Measurements from ENCODE around the gene NLRP5.
"Not testable (repeated sequence)": the region's sequence is repeated elsewhere in the genome, so short reads cannot be mapped to it uniquely, and the experiment has no call there.

NLRP5 gene

DNA sequence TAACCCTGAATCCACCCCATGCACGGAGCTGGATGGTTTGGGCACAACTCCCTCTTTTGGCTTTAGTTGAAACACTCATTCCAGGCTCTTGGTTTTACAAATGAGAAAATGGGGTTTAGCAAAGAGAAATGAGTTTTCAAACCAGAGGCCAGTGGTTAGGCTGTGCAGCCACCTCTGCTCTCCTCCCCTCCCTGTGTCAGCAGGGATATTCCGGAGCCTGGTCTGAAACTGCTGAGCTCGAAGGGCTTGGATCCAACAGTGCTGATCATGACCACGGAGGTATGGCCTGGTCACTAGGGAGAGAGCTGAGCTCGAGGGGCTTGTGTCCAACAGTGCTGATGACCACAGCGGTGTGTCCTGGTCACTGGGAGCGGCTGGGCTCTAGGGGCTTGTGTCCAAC is 93.0 kb downstream of the NLRP5 start:
- no peak for DNase-seq

DNA sequence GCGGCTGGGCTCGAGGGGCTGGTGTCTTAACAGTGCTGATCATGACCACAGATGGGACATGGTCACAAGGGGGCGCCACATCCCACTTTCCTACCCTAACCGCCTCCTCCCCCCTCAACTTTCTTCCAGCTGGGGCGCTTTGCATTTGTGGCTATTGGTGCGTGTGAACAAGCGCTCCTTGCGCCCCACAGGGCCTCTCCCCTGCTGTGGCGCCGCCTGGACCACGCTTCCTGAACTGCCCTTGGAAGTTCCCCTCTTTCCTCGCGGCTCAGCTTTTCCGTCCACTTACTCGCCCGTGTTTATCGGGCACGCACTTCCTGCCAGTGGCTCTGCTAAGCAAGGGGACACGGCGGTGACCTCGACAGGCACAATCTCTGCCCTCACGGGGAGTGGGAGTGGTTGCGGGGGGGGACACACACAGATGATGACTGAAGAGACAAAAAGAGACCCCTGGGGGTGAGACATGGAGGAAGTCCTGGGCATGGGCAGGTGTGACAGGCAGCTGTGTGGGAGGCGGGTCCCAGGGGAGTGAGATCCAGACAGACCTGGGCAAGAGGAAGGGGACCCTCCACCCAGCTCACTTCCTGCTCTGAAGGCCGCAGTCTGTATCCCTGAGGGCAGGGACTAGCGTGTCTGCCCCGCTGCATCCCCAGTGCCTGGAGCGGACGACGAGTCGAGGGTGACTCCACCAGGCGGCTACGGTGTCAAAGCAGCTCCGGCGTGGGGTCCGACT is 94.3 kb downstream of the NLRP5 start:
- peak; percentile 36 for DNase-seq

DNA sequence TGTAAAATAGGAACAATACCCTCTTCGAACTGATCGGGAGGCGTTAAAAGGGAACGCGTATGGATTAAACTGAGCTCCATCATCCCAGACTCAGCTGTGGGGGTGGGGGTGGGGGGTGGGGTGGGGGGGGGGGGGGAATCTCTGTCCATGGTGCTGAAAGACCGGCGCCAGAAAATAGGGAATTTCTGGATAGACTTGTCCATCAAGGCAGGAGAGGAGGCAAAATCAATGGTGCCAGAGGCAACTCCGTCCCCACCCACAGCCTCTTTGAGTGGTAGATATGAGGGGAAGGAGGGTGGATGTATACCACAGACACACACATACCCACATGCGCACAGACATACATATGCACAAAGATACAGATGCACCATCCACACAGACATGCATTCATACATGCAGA is 97.1 kb downstream of the NLRP5 start:
- no peak for DNase-seq

DNA sequence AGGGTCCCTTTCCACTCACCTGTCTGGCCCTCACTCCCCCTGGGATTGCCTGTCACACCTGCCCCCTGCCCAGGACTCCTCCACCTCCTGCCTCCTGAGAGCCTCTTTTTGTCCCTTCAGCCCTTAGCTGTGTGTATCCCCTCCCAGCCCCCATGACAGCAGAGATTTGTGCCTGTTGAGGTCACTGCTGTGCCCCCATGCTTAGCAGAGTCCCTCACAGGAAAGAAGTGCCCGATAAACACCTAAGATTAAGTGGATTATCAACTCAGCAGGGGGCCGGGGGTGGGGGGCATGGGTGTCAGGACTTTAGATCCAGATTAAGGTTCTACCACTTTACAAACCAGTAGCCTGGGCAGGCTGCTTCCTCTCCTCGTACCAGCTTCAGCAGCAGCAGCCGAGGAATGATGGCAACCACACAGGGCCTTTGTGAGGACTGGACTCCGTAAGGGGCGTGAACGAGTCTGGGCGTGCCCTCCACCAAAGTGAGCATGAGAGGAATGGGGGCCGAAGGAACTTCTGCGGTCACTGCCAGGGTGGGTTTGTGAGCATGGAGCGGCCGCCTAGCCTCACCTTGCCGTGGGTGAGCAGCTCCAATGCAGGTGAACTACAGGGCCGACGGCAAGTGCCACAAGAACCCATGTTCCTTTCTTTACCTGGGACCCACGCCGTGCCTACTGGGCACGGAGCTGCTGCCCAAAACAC is 98.4 kb downstream of the NLRP5 start:
- no peak for DNase-seq

DNA sequence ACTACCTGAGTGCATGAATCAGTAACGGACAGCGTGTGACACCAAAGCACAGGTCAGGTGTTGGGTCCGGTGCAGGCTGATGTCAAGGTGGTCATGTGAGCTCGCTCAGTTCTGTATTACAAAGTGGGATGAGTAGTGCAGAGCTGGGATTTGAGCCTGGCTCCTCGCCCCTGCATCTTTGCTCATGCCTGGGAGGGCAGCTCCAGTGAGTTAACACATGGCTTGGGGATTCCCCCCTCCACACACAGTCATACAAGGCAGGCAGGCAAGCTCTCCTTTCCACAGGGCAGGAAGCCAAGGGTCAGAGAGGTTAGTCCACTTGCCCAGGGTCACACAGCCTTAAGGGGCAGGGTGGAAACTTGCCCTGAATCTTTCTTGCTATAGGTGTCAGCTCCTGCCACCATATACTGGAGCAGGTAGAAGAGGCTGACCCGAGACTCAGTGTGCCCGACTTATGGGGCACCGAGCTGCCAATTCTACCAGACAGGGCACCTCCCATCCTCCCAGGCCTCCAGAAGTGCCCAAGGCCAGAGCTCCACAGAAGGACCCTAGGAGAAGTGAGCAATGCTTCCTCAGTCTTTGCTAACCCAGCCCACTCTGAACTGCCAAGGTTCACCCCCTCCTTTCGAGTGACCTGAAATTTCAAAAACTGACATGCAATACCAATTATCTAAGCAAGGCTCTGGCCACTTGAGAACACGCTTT is 99.1 kb downstream of the NLRP5 start:
- DNase-seq = peak; percentile 21

DNA sequence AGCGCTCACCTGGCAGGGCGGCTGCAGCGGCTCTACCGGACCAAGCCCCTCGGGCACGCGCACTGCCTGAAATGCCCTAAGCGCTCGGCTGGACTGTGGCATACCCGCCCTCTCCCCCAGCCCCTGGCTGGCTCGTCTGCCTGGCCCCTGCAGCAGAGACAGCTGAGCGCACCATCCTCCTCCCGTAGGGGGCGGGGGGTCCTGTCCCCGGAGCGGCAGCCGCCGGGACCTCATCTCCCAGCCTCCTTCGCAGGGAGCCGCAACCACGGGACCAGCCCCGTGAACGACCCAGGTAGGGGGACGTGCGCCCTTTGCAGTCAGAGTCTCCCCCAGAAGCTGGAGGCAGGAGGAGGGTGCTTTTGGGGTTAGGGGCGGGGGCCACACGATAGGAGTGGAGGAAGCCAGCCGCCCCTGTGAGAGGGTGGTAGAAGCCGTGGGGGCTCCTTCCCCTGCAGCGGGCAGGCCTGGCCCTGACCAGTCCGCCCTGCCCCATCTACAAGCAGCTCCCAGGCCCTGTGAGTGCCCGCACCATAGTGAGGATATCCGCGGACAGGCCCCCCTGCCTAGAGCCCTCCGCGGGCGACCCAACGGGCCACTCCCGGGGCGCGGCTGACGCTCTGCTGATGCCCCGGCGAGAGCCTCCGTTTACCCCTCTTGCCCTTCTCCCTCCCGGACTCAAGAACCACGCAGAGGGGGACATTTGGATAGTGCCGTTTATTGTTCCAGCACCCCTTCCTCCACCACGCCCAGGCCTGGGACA is 100.3 kb downstream of the NLRP5 start:
- no peak for DNase-seq

DNA sequence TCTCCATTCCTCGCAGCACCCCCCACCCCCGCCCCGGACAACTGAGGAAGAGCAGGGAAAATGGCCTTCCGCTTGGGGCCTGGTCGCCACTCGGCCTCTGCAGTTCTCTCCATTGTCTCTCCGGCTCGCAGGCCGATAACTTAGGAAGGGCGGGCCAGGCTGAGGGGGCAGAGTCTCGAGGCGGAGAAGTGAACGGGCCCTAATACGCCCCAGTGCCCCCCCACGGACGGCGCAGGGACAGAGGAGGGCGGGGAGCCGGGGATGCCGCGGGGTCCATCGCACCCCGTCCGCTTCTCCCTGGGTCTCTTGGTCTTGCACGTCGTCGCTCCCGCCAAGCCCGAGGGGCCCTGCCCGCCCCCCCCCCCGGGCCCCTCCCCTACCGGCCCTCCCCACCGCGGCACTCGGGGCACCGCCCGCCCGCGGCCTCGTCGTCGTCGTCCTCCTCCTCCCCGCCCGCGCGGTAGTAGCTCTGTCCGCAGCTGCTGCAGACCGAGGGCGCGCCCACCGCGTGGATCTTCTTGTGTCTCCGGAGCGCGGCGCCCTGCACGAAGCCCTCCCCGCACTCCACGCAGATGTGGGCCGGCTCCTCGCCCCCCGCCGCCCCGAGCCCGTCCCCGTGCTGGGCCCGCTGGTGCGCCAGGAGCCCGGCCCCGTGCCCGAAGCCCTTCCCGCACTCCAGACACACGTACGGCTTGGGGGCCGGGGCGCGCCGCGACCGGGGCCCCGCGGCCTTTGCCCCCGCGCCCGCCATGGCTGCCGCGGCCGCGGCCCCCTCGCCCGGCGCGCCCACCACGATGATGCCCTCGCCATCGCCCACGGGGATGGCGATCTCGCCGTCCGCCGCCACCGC is 101.3 kb downstream of the NLRP5 start:
- DNase-seq = no peak

DNA sequence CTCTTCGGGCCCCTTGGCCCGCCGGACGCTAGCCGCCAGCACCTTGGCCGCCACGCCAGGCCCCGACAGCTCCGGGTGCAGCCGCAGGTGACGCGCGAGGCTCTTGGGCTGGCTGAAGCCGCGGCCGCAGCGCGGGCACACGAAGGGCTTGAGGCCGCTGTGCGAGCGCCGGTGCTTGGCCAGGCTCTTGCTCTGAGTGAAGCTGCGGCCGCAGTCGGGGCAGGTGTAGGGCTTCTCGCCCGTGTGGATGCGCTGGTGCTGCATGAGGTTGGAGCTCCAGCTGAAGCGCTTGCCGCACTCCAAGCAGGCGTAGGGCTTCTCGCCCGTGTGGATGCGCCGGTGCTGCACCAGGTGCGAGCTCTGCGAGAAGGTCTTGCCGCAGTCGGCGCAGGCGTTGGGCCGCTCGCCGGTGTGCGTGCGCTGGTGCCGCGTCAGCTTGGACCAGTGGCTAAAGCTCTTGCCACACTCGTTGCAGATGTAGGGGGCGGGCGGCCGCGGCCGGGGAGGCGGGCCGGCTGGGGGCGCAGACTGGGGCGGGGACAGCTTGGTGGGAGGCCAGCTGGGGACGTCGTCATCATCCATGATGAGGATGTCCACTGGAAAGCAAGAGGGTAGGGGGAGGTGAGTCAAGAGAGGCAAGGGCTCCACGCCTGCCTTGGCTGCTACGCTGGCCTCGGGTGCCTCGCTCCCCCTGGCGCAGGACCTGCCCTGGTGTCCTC is 102.1 kb downstream of the NLRP5 start:
- no peak for DNase-seq

DNA sequence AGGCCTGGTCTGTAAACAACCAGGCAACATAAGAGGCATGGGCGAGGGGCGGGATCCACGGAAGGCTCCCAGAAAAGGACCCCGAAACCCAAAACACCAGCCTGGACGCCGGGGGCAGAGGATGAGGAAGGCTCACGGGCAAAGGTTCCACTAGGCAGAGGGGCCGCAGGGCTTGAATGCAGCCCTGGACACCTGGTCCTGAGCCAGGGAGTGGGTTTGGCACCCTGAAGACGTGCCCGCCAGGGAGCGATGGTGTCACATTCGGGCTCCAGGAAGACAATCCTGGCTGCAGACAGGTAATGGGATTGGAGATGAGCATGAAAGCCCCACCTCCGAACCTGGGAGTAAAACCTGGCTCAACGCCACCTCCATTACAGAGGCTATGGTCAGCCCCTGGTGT is 102.8 kb downstream of the NLRP5 start:
- no peak for DNase-seq

DNA sequence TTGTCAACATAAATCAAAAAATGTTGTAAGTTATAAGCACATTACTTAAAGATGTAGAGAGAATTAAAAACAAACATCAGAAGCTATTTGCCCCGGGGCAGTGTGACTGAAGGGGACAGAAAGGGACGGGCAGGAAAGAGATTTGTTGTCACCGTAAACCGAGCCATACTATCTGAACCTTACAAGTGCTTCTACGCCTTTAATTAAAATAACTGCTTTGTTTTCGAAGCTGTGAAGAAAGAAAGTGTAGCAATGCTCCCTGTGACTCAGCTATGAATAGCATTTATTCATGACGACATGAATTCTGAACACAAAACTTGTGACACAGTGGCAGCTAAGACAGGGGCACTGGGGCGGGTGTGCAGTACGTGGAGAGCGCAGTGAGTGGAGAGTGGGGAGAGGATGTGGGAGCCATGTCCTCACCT is 104.5 kb downstream of the NLRP5 start:
- DNase-seq = no peak

DNA sequence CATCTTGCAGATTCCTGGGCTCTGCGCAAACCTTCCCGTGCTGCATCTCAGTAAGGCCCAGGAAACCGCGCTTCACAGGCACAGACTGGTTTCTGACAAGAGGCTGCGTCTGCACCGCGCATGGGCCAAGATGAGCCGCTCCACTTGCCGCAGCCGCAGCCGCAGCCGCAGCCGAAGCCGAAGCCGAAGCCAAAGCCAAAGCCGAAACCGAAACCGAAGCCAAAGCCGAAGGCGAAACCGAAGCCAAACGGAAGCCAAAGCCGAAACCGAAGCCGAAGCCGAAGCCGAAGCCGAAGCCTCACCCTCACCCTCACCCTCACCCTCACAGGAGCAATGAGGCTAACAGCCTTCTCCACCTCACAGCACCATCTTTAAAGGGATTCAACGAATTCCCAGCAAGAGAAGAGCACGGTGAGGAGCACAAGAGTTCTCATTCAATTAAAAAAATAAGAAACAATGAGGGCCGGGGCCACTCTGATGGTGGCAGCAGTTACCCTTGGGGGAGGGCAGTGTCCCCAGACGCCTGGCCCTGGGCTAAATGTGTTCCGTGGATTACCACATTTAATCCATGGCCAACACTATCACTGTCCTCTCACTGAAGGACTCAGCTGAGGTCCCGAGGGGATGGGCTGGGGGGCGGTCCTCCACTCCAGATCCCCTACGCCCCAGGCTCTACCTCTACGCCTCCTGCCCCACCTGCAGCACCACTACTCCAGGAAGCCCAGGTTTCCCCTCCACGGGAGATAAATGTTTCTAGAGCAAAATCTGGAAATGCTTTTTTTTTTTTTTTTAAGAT is 105.4 kb downstream of the NLRP5 start:
- DNase-seq = no peak

DNA sequence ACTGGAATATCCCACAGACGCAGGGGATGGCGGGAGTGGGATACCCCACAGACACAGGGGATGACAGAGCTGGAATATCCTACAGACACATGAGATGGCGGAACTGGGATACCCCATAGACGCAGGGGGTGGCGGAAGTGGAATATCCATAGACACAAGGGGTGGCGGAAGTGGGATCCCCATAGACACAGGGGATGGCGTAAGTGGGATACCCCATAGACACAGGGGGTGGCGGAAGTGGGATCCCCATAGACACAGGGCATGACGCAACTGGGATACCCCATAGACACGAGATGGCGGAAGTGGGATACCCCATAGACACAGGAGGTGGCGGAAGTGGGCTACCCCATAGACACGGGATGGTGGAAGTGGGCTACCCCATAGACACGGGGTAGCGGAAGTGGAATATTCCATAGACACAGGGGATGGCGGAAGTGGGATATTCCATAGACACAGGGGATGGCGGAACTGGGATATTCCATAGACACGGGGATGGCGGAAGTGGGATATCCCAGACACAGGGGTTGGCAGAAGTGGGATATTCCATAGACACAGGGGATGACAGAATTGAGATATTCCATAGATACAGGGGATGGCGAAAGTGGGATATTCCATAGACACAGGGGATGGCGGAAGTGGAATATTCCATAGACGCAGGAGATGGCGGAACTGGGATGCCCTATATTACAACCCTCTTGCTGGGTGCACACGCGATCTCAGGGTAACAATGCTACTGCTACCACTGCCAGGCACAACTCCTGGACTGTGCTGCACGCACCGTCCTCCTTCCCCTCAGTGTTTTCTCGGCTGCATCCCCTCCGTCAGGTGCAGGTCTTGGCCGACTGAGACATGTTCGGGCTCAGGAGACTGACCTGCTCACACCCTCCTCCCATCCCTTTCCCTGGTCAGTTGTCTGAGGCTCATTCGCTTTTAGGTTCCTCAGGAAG is 106.4 kb downstream of the NLRP5 start:
- DNase-seq = no peak

DNA sequence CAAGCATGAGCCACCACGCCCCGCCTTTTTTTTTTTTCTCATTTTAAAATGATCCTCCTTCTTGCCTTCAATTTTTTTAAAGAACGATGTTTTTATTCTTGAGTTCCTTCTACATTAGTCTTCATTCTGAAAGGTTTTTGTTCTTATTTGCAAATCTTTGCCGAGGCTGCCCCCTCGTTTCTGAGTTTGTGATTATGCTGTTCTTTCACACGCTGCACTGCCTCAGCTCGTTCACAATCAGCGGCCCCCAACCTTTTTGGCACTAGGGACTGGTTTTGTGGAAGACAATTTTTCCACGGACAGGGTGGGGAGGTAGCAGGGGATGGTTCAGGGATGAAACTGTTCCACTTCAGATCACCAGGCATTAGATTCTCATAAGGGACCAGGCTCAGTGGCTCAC is 107.9 kb downstream of the NLRP5 start:
- DNase-seq = no peak

DNA sequence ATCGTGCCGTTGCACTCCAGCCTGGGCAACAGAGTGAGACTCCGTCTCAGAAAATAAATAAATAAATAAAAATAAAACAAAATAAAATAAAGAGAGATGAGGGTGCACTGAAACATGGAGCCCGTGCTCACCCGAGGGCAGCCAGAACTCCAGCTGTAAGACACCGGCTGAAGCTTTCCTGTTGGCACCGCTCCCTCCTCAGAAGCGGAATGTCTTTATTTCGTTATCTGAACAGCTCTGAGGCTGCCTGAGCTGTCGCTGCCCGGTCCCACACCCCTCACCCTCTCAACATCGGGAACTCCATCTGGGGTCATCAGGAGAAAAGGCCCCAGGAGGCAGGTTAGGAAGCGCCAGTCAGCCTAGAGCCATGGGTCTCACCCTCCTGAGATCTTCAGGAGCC is 110.1 kb downstream of the NLRP5 start:
- no peak for DNase-seq

DNA sequence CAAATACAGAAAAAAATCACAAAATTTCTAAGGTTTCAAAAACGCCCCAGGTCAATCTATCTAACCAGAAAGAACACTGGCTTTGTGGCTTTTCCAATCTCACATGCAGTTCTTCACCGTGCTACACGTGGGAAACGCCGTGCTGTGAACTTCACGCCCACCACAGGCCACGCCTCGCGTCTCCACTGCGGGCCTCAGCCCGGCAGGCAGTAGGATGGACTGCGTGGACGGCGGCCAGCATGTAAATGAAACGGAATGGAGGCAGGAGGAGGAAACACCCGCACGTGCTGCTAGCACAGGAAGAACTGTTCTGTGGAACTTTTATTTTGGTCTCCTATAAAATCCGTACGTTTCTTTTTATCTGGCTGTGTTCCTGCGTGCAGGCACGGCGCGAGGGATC is 110.7 kb downstream of the NLRP5 start:
- no peak for DNase-seq

DNA sequence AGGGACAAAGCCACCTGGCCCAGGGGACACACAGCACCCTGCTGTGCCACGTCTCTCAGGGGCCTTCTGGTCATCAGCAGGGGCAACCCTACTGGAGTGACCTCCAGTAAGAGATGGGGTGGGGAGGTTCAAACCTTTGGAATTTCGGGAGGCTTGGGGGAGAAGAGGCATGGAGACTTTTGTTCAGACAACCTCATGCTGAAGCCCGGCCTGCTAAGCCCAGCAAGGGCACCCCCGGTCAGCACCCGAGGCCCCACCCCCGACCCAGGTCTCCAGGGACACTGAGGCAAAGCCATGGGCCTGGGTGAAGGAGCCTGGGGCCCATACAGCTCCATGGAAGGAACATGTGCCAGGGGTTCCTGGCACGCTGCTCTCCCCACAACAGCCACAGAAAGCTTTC is 111.2 kb downstream of the NLRP5 start:
- no peak for DNase-seq

DNA sequence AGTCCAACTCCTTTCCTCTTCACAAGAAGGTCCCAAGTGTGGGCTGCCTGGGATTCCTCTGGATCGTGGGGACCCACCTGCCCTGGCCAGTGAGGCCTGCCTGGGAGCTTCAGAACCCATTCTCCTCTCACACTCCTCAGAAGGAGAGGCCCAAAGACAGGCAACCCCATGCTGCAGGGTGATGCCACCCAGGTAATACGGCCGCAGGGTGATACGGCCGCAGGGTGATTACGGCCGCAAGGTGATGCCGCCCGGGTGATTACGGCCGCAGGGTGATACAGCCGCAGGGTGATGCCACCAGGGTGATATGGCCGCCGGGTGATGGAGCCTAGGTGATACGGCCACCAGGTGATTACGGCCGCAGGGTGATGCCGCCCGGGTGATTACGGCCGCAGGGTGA is 111.7 kb downstream of the NLRP5 start:
- DNase-seq = not testable (repeated sequence)

DNA sequence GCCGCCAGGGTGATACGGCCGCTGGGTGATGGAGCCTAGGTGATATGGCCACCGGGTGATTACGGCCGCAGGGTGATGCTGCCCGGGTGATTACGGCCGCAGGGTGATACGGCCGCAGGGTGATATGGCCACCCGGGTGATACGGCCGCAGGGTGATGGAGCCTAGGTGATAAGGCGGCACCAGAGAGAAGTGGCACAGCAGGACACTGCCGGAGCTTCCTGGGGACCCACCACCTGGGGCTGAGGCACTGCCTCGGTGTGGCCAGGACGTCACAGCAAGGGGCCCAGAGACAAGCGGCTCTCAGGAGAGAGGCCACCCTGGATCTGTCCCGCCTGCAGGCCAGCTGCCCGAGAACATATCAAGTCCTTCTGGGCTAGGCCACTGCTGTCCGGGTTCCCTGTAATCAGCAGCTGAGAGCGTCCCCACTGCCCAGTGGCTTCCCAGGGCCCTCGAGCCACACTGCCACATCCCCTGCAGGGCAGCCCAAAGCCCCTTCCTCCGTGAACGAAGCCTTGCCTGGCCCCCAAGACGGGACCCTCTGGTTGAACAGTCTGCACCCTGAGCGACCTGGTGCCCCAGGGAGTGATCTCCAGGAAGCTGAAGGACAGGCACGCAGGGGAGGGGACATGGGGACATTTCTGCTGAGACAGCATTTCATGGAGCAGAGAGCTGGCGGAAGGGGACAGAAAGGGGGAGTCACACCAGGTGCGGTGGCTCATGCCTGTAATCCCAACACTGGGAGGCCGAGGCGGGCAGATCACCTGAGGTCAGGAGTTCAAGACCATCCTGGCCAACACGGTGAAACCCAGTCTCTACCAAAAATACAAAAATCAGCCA is 112.4 kb downstream of the NLRP5 start:
- DNase-seq = no peak
